ENCODE data around the gene BRCA2. TPM values are rescaled to one million over a fixed set of nuclear protein-coding genes. Genes with fewer than 3 reads are reported as not detected.

The BRCA2 gene
- total RNA-seq, 4 donors from 2014 or later: 0.94 to 3.6 (median 2.4) TPM

DNA sequence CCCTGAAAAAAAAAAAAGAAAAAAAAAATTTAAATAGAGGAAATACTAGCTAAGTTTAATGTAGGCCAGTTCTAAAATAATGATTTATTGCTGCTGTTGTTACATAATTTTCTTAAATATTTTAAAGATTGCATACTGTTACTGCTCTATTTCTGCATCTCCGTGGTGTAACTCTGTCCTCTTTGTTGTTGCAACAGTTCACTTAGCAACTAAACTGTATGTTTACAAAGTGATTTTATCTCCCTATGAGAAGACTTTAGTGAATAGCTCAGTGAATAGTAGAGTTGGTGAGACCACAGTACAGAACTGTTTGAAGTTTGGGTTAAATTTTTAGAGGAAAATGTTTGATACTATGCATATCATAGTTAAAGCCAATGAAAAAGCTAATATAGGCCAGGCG, 19.4 kb downstream of the BRCA2 start:
- TF ChIP-seq, protein P1, sequence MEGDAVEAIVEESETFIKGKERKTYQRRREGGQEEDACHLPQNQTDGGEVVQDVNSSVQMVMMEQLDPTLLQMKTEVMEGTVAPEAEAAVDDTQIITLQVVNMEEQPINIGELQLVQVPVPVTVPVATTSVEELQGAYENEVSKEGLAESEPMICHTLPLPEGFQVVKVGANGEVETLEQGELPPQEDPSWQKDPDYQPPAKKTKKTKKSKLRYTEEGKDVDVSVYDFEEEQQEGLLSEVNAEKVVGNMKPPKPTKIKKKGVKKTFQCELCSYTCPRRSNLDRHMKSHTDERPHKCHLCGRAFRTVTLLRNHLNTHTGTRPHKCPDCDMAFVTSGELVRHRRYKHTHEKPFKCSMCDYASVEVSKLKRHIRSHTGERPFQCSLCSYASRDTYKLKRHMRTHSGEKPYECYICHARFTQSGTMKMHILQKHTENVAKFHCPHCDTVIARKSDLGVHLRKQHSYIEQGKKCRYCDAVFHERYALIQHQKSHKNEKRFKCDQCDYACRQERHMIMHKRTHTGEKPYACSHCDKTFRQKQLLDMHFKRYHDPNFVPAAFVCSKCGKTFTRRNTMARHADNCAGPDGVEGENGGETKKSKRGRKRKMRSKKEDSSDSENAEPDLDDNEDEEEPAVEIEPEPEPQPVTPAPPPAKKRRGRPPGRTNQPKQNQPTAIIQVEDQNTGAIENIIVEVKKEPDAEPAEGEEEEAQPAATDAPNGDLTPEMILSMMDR (IDR thresholded peaks at IDR 0.05; ENCODE audit: low read depth): no peak

DNA sequence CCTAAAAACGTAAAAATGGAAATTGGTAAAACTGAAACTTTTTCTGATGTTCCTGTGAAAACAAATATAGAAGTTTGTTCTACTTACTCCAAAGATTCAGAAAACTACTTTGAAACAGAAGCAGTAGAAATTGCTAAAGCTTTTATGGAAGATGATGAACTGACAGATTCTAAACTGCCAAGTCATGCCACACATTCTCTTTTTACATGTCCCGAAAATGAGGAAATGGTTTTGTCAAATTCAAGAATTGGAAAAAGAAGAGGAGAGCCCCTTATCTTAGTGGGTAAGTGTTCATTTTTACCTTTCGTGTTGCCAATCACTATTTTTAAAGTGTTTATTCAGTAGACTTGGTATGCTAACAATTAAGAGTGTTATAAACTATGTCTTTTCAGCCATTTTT, 25.6 kb downstream of the BRCA2 start:
- TF ChIP-seq, protein P1 (IDR thresholded peaks at IDR 0.05; ENCODE audit: low read depth): no peak

DNA sequence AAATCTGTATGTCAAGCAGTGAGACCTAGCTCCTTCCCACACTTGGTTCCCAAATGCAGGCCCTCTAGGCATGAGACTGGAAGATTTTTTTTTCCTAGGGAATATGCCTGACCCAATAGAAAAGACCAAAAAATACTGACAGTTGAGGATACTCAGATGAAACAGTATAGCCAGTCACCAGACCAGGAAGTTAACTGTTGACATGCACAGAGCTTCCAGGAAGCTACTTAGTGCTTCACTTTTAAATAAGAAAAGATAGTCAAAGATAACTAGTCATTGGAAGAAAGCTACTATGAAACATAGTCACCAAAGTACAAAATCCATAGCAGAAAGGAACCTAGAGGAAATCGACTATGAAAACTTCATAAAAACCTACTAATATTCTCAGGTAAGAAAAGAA, 32.3 kb downstream of the BRCA2 start:
- TF ChIP-seq, protein P1 (IDR thresholded peaks at IDR 0.05; ENCODE audit: low read depth): no peak

DNA sequence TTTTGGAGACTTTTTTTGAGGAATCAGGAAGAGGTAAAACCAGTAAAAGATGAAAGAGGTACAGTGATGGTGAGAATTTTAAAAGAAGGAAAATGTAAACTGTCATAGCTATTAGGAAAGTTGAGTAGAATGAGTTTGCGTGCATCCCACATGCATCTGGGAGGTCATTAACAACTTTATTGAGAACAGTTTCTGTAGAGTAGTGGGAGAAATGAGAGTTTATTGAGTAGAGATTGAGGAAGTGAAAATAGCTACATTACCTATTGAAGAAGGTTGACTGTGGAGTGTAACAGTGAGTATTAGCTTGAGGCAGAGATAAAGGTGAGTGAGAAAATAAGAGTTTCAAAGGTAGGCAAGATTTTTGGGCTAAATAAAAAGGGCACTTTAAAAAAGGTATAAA, 38.7 kb downstream of the BRCA2 start:
- TF ChIP-seq, protein P1 (IDR thresholded peaks at IDR 0.05; ENCODE audit: low read depth): no peak

DNA sequence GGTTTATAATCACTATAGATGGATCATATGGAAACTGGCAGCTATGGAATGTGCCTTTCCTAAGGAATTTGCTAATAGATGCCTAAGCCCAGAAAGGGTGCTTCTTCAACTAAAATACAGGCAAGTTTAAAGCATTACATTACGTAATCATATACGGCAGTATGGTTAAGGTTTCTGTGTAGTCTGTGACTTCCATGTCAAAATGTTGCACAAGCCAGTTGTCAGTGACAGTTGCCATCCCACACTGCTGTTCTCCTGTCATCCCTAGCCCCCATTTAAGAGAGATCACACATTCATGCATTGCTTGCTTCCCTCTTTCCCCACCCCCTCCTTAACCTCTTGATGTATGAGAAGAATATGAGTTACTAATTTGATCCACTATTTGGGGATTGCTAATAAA, 47.3 kb downstream of the BRCA2 start:
- TF ChIP-seq, protein P1 (IDR thresholded peaks at IDR 0.05; ENCODE audit: low read depth): no peak

DNA sequence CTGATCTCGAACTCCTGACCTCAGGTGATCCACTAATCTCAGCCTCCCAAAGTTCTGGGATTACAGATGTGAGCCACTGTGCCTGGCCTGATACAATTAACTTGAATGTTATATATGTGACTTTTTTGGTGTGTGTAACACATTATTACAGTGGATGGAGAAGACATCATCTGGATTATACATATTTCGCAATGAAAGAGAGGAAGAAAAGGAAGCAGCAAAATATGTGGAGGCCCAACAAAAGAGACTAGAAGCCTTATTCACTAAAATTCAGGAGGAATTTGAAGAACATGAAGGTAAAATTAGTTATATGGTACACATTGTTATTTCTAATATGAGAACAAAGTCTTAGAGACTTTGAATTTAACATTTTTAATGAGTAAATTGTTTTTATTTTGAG, 55.5 kb downstream of the BRCA2 start:
- TF ChIP-seq, protein P1 (IDR thresholded peaks at IDR 0.05; ENCODE audit: low read depth): no peak

DNA sequence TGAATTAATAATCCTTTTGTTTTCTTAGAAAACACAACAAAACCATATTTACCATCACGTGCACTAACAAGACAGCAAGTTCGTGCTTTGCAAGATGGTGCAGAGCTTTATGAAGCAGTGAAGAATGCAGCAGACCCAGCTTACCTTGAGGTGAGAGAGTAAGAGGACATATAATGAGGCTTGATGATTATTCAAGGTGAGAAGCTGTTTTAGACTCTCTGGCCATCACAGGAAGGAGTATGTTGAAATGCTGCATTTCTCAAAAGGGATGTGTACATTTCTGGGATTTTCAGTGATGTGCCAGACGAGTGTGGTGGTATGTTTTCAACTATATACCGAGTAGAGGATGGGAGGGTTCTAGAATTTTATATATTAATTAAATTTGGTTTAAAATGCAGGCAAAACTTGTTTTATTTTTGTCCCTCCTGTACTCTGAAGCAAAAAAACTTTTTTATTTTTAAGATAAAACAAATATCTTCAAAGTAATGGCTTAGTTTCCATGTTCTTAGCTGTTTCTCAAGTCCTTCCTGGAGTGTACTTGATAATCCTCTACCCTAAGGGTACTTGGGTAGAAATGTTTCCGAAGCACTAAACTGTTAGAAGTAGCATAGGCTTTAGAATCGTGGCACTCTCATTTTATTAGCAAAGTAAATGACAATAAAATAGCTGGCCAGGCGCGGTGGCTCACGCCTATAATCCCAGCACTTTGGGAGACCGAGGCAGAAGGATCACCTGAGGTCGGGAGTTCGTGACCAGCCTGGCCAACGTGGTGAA, 61.5 kb downstream of the BRCA2 start:
- TF ChIP-seq, protein P1 (IDR thresholded peaks at IDR 0.05; ENCODE audit: low read depth): no peak
